Type B pancreatic cell (in vitro differentiated cells): ENCODE measurements around the gene UBE2Q1. TPM values are rescaled to one million over a fixed set of nuclear protein-coding genes. Genes with fewer than 3 reads are reported as not detected.

Experiments
- DNase-seq: peaks from one replicate; pipeline ENCODE4 v3.0.0; 2021; ENCODE audit warnings: mixed read lengths; ENCODE audit not compliant: unreplicated experiment; ENCODE audit errors: extremely low spot score
- H3K27ac Mint-ChIP-seq: 2 replicates; pipeline ENCODE4 v1.8.0; 2021; ENCODE audit warnings: mild to moderate bottlenecking, mixed read lengths
- H3K27me3 Mint-ChIP-seq: 2 replicates; pipeline ENCODE4 v1.8.0; 2021; ENCODE audit warnings: mixed read lengths
- H3K36me3 Mint-ChIP-seq: 2 replicates; pipeline ENCODE4 v1.8.0; 2021; ENCODE audit warnings: mixed read lengths
- H3K4me1 Mint-ChIP-seq: one replicate; pipeline ENCODE4 v1.8.0; 2021; ENCODE audit warnings: mixed read lengths; ENCODE audit not compliant: unreplicated experiment
- H3K4me3 Mint-ChIP-seq: 2 replicates; pipeline ENCODE4 v1.8.0; 2021; ENCODE audit warnings: mild to moderate bottlenecking, mixed read lengths
- H3K9me3 Mint-ChIP-seq: 2 replicates; pipeline ENCODE4 v1.8.0; 2021; ENCODE audit warnings: mixed read lengths
- CTCF ChIP-seq: fragments of 200-600 bp; sonication (generic); conservative IDR thresholded peaks from 2 replicates; pipeline ENCODE4 v1.5.0; 2021; ENCODE audit warnings: antibody characterized with exemption, mild to moderate bottlenecking
- total RNA-seq: library from RNA; stranded (reverse); gene quantifications from 2 replicates; pipeline ENCODE4 v1.2.1, GENCODE V29; 2021; ENCODE audit warnings: low replicate concordance

UBE2Q1 gene
- total RNA-seq, 1 donor from 2014 or later = 73.9 TPM

GRCh38 chr1:154567386-154568156, 9.1 kb upstream of the UBE2Q1 start, which contains the start of gene CHRNB2:
TSS of gene CHRNB2 (plus strand) at chr1:154567778. CDS start at chr1:154568045, 267 bp downstream.
- TF ChIP-seq CTCF = no peak
- Mint-ChIP-seq H3K27me3 (peaks cover 59% of the 10 kb centered on the region), H3K27ac (peak within 1 kb of the TSS; percentile 34), H3K36me3 (no peaks in the 10 kb centered on the region), H3K4me3 (peak within 1 kb of the TSS; percentile 82), H3K9me3 (no peaks in the 10 kb centered on the region), H3K4me1 (peaks cover 5% of the 10 kb centered on the region)
- peak; percentile 86 for DNase-seq

GRCh38 chr1:154565876-154566275, 7.4 kb upstream of the UBE2Q1 start:
- Mint-ChIP-seq H3K27me3 (peaks cover 53% of the 10 kb centered on the region), H3K27ac (no peak overlapping the region), H3K4me1 (peaks cover 5% of the 10 kb centered on the region), H3K36me3 (no peaks in the 10 kb centered on the region), H3K4me3 (no peak overlapping the region), H3K9me3 (no peaks in the 10 kb centered on the region)
- no peak for TF ChIP-seq CTCF
- no peak for DNase-seq

- peak; percentile 85 for DNase-seq
- Mint-ChIP-seq H3K9me3 (no peaks in the 10 kb centered on the region), H3K27me3 (peaks cover 2% of the 10 kb centered on the region), H3K27ac (peak overlapping the region; percentile 96), H3K4me1 (peaks cover 31% of the 10 kb centered on the region), H3K36me3 (peaks cover 10% of the 10 kb centered on the region), H3K4me3 (peak overlapping the region; percentile 93)
- peak; percentile 96 for TF ChIP-seq CTCF
These were observed 1.1 kb upstream of the UBE2Q1 start for GRCh38 chr1:154559466-154560044.

- TF ChIP-seq CTCF = no peak
- peak; percentile 99 for DNase-seq
- Mint-ChIP-seq H3K27me3 (peaks cover under 1% of the 10 kb centered on the region), H3K36me3 (peaks cover 12% of the 10 kb centered on the region), H3K27ac (peak overlapping the region; percentile 96), H3K4me3 (peak overlapping the region; percentile 93), H3K4me1 (peaks cover 31% of the 10 kb centered on the region), H3K9me3 (no peaks in the 10 kb centered on the region)
These were observed 431 bp upstream of the UBE2Q1 start for GRCh38 chr1:154558720-154559465.

- DNase-seq = no peak
- Mint-ChIP-seq H3K4me1 (peaks cover 31% of the 10 kb centered on the region), H3K9me3 (no peaks in the 10 kb centered on the region), H3K27me3 (no peaks in the 10 kb centered on the region), H3K4me3 (peak overlapping the region; percentile 96), H3K27ac (peak overlapping the region; percentile 90), H3K36me3 (peaks cover 17% of the 10 kb centered on the region)
- TF ChIP-seq CTCF = no peak
These were observed 1.1 kb downstream of the UBE2Q1 start for GRCh38 chr1:154557248-154557938.
